Psoas muscle (tissue), 8 donors: ENCODE data around the gene HSCB. TPM values are rescaled to one million over a fixed set of nuclear protein-coding genes. Genes with fewer than 3 reads are reported as not detected.

ENCODE experiments used
- ATAC-seq, 4 donors: fragments of 200-7000 bp; cut with Tn5 transposase; one replicate each; pipeline ENCODE4 v1.9.1; 2020; ENCODE audit warnings: moderate library complexity in 3 of 4, mild to moderate bottlenecking in 2 of 4
- DNase-seq, 2 donors: peaks; one replicate each; pipeline ENCODE4 v3.0.0-alpha.2; 2020
- H3K27ac ChIP-seq: fragments of 200-600 bp; one replicate; pipeline ENCODE4 v1.8.0; 2022
- H3K27me3 ChIP-seq, 3 donors: fragments of 200-600 bp in 1 of 3; one replicate each; pipeline versions ENCODE4 v1.6.1 to v1.8.0; 2013 to 2022; ENCODE audit warnings: low read length in 2 of 3, mild to moderate bottlenecking in 2 of 3, moderate library complexity in 1 of 3; ENCODE audit not compliant: insufficient read depth in 3 of 3
- H3K36me3 ChIP-seq, 2 donors: fragments of 200-600 bp in 1 of 2; one replicate each; pipeline versions ENCODE4 v1.6.1 to v1.8.0; 2013 to 2022; ENCODE audit warnings: low read depth in 1 of 2, mild to moderate bottlenecking in 1 of 2, moderate library complexity in 1 of 2; ENCODE audit not compliant: insufficient read depth in 1 of 2
- H3K4me1 ChIP-seq: fragments of 200-600 bp; one replicate; pipeline ENCODE4 v1.8.0; 2022
- H3K4me3 ChIP-seq: fragments of 200-600 bp; one replicate; pipeline ENCODE4 v1.8.0; 2022; ENCODE audit warnings: mild to moderate bottlenecking
- H3K9me3 ChIP-seq: fragments of 200-600 bp; one replicate; pipeline ENCODE4 v1.8.0; 2022
- WGBS, 3 donors: extraction: QIAGEN DNeasy Blood & Tissue Kit; methylation state at CpG; one replicate each; pipeline versions ENCODE4 v1.1.6 to v1.1.7; 2013; 5-methylcytosine and 5-hydroxymethylcytosine counted together
- intact Hi-C, 2 donors: fragments of 100-400 bp; cut with DNase I; formaldehyde crosslinking; loops; one replicate each; pipeline versions ENCODE4 v1.11.0 to v1.14.2; 2022
- polyA plus RNA-seq, 3 donors: library from polyadenylated mRNA; stranded (reverse); fragments of 200-250 nt; gene quantifications; one replicate each; pipeline ENCODE4 v1.2.3, GENCODE V29; 2013
- total RNA-seq, 4 donors: library from RNA; stranded (reverse); fragmentation: NEBNext Ultra II Directional in 2 of 4; extraction: Animal tissue kit (Norgen Biotek cat#: 25700) in 2 of 4; gene quantifications; one replicate each; pipeline versions ENCODE4 v1.2.1 to v1.2.4, GENCODE V29; 2021 to 2023
- TF ChIP-seq, protein P1 (sequence below): fragments of 200-600 bp; IDR thresholded peaks from one replicate; pipeline ENCODE4 v1.8.0; 2022; ENCODE audit warnings: antibody characterized with exemption
- donor health status: healthy with polysubstance abuse.
- donor health status: DM: no; HTN: no; CAD: no; lungs with moderate emphysema.
- donor health status: Bipolar disorder and iron deficiency.
- donor health status: healthy.
- donor health status: DM: yes; HTN: yes; CAD: no.
- donor health status: DM: no; HTN: no; CAD: no.
- donor health status: DM: no; HTN: no; CAD: no.
- donor health status: DM: yes; HTN: yes; CAD: no.

The HSCB gene
- total and polyA plus RNA-seq, 7 donors = 10.3 to 26.5 (median 13.0) TPM

DNA sequence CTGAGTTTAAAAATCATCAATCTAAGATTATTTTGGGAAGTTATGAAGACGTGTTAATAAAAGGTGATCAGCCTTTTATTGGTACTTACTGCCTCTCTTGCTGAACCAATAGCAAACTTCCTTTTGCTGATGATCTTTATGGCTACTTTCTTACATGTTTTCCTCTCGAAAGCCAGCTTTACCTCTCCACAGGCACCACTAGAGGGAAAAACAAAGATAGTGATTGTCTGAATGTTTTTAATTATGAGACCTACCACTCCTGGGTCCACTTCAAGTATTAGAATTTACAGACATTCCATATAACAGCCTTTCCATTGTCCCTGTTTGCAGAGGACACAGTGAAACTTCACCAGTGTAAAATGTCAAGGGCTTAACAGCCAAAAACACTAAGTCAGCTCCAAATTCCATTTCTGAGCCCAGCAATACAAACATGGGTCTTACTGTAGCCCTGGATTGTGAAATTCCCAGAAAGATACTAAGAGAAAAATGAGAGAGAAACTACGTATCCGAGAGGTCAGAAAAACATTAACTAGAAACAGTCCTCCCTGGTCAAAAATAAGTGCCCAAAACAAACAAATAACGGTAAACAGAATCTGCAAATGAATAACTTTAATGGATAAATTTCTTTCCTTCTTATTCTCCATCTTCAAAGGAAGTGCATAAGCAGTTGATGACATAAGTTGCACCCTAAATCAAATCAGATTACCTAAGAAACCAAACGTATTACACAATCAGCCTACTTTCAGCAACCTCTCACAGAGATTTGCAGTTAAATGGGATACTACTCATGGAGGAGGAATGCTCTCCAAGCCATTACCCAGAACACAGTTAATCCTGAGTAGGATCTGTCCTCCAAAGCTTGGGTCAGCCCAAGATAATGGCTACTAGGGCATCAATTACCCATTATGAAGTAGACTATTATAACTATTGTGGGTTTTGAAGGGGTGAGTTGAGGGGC is 29.7 kb upstream of the HSCB start:
- Histone ChIP-seq H3K27ac (peak overlapping the region; percentile 80), H3K4me1 (peaks cover 36% of the 10 kb centered on the region), H3K4me3 (peak overlapping the region; percentile 58), H3K36me3 (no peaks in the 10 kb centered on the region), H3K27me3 (no peaks in the 10 kb centered on the region), H3K9me3 (no peaks in the 10 kb centered on the region)
- DNase-seq (no peak), ATAC-seq (peak; percentile 93 to 96 (median 94))
- 29 to 41% (median 36%) methylated on average over 6 of the region's 6 CpGs for WGBS, 3 donors
- intact Hi-C loops = loop anchor here in 1 of 2 donors (2.0 kb wide), 1 partner anchor 31 kb away; the partner anchor contains the start of gene HSCB
- TF ChIP-seq, protein P1, sequence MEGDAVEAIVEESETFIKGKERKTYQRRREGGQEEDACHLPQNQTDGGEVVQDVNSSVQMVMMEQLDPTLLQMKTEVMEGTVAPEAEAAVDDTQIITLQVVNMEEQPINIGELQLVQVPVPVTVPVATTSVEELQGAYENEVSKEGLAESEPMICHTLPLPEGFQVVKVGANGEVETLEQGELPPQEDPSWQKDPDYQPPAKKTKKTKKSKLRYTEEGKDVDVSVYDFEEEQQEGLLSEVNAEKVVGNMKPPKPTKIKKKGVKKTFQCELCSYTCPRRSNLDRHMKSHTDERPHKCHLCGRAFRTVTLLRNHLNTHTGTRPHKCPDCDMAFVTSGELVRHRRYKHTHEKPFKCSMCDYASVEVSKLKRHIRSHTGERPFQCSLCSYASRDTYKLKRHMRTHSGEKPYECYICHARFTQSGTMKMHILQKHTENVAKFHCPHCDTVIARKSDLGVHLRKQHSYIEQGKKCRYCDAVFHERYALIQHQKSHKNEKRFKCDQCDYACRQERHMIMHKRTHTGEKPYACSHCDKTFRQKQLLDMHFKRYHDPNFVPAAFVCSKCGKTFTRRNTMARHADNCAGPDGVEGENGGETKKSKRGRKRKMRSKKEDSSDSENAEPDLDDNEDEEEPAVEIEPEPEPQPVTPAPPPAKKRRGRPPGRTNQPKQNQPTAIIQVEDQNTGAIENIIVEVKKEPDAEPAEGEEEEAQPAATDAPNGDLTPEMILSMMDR = no peak

DNA sequence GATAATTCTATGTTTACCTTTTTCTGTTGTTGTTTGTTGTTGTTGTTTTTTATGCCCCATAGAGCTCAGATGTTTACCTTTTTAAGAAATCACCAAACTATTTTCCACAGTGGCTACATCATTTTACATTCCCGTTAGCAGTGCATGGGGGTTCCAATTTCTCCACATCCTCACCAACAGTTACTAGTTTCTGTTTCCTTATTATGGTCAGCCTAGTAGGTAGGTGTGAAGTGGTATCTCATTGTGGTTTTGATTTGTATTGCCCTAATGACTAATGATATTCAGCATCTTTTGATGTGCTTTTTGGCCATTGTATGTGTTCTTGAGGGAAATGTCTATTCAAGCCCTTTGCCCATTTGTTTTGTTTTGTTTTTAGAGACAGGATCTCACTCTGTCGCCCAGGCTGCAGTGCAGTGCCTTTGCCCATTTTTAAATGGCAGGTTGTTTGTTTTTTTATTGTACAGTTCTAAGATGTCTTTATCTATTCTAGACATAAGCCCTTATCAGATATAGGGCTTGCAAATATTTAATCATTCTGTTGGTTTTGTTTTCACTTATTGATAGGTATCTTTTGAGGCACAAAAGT is 27.7 kb upstream of the HSCB start:
- no peaks in the 10 kb centered on the region for H3K27me3 ChIP-seq
- no peak overlapping the region for H3K27ac ChIP-seq
- no peaks in the 10 kb centered on the region for H3K36me3 ChIP-seq
- peaks cover 36% of the 10 kb centered on the region for H3K4me1 ChIP-seq
- no peak overlapping the region for H3K4me3 ChIP-seq
- DNase-seq (no peak), ATAC-seq (no peak)
- TF ChIP-seq, protein P1 = no peak
- WGBS, 3 donors = 91 to 99% (median 94%) methylated on average over 2 of the region's 2 CpGs
- no peaks in the 10 kb centered on the region for H3K9me3 ChIP-seq
- intact Hi-C loops = no loop called here

DNA sequence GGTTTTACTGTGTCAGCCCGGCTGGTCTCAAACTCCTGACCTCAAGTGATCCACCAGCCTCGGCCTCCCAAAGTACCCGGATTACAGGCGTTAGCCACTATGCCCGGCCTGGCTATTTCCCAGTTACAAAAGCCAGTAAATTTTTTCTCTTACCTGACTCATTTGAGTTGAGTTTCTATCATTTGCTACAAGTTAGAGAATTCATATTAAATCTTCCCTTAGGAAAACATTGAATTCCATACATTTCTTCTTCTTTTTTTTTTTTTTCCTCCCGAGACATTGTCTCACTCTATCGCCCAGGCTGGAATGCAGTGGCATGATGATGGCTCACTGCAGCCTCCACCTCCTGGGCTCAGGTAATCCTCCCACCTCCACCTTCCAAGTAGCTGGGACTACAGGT is 26.2 kb upstream of the HSCB start:
- no peaks in the 10 kb centered on the region for H3K27me3 ChIP-seq
- intact Hi-C loops = no loop called here
- H3K27ac ChIP-seq = no peak overlapping the region
- TF ChIP-seq, protein P1 = no peak
- DNase-seq (no peak), ATAC-seq (no peak)
- no peak overlapping the region for H3K4me3 ChIP-seq
- 92 to 98% (median 95%) methylated on average over 7 of the region's 7 CpGs for WGBS, 3 donors
- peaks cover 24% of the 10 kb centered on the region for H3K4me1 ChIP-seq
- H3K9me3 ChIP-seq = no peaks in the 10 kb centered on the region
- H3K36me3 ChIP-seq = no peaks in the 10 kb centered on the region

DNA sequence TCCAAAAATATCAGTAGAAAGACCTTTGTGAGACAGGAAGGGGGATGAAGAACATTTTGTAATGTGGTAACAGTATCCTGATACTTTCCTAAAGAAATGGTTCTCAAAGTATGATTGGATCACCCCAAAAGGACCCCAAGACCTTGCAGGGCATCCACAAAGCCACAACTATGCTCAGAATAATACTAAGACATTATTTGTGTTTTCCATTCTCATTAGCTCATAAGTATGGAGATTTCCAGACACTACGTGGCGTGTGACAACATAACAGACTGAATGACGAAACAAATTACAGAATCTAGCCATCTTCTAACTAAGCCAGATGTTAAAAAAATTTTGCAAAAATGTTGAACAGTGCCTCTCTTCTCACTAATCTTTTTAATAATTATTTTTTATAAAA is 25.2 kb upstream of the HSCB start:
- TF ChIP-seq, protein P1 = no peak
- H3K4me1 ChIP-seq = peaks cover 14% of the 10 kb centered on the region
- DNase-seq (no peak), ATAC-seq (no peak)
- no peaks in the 10 kb centered on the region for H3K9me3 ChIP-seq
- 94 to 96% (median 95%) methylated on average over 3 of the region's 3 CpGs for WGBS, 3 donors
- H3K27me3 ChIP-seq = no peaks in the 10 kb centered on the region
- no peak overlapping the region for H3K4me3 ChIP-seq
- no peaks in the 10 kb centered on the region for H3K36me3 ChIP-seq
- no peak overlapping the region for H3K27ac ChIP-seq
- intact Hi-C loops = no loop called here
